ENCODE data around the gene RNF103. TPM values are rescaled to one million over a fixed set of nuclear protein-coding genes. Genes with fewer than 3 reads are reported as not detected.

Gene RNF103
- polyA plus RNA-seq, 1 of the 3 experiments (the other 2 are of a cell fraction) = 7.0 TPM

DNA sequence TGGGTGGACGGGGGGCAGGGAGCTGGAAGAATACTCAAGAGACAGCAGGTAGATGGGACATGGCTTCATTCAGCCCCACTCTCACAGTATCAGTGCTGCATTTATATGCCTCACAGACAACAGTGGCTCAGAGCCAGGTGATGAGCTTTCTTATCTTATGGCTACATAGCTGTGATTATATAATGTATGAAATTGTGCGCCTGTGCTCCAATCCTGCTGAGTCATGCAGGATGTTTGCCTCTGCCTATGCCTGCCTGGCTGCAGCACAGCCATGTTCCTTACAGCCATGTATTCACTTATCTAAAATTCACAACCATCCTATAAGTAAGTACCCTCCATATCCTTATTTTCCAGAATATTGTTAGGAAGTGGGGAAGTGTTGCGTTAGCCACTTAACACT lies 37.7 kb upstream of the RNF103 start:
- Histone ChIP-seq H3K9ac (no peak overlapping the region), H3K27ac (ENCODE audit: low read depth in 2 of 2, low read length in 1 of 2) (no peak overlapping the region), H3K4me2 (no peak overlapping the region), H4K20me1 (ENCODE audit: insufficient read depth) (no peaks in the 10 kb centered on the region), H3K9me3 (no peaks in the 10 kb centered on the region), H3K27me3 (ENCODE audit: insufficient read depth) (no peaks in the 10 kb centered on the region), H3K79me2 (ENCODE audit: insufficient read depth) (no peaks in the 10 kb centered on the region), H3K36me3 (replicated peaks in 1 of 2; ENCODE audit: control insufficient read depth in 1 of 2, insufficient read depth in 2 of 2, low read length in 1 of 2) (no peaks in the 10 kb centered on the region), H3F3A (replicated peaks; ENCODE audit: insufficient read depth) (no peaks in the 10 kb centered on the region), H3K4me1 (ENCODE audit: control insufficient read depth in 1 of 2, insufficient read depth in 2 of 2, low read depth in 1 of 2, low read length in 1 of 2) (no peaks in the 10 kb centered on the region), H3K9me2 (no peaks in the 10 kb centered on the region), H3K4me3 (ENCODE audit: low read depth in 2 of 2, low read length in 1 of 2) (no peak overlapping the region), H2AFZ (ENCODE audit: low read depth) (no peak overlapping the region)
- ChIA-PET CTCF (no interaction called here), POLR2A (no interaction called here)
- TF ChIP-seq RXRA (IDR thresholded peaks at IDR 0.05; ENCODE audit: borderline replicate concordance, low read depth) (no peak), CTCF (IDR thresholded peaks at IDR 0.05) (no peak), USF1 (IDR thresholded peaks at IDR 0.05; ENCODE audit: borderline replicate concordance, low read depth) (no peak), TAF1 (IDR thresholded peaks at IDR 0.05; ENCODE audit: borderline replicate concordance, low read depth, low read length) (no peak), MXI1 (IDR thresholded peaks at IDR 0.05; ENCODE audit: low read depth, low read length) (no peak), GABPA (IDR thresholded peaks at IDR 0.05; ENCODE audit: low read depth) (no peak), EZH2phosphoT487 (IDR thresholded peaks at IDR 0.05; ENCODE audit: borderline replicate concordance, low read depth) (no peak)
- no peak for DNase-seq
- 61% methylated on average over 3 of the region's 3 CpGs for WGBS (ENCODE audit: low lambda C conversion rate)

DNA sequence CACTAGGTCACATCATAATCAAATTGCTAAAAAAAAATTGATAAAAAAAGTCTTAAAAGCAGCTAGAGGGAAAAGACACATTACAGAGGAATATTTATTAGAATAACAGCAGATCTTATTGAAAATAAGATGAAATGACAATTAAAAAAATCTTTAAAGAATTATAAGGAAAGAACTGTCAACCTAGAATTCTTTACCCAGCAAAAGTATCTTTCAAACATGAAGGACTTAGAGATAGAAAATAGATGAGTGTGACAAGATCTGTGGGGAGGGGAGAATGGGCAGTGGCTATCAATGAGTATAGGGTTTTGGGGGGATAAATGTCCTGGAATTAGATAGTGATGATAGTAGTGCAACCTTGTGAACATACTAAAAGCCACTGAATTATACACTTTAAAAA lies 26.5 kb upstream of the RNF103 start:
- Histone ChIP-seq H3K9me3 (no peaks in the 10 kb centered on the region), H3K9ac (no peak overlapping the region), H3K4me2 (no peak overlapping the region), H3K27me3 (ENCODE audit: insufficient read depth) (no peaks in the 10 kb centered on the region), H3K4me1 (ENCODE audit: control insufficient read depth in 1 of 2, insufficient read depth in 2 of 2, low read depth in 1 of 2, low read length in 1 of 2) (no peaks in the 10 kb centered on the region), H3K4me3 (ENCODE audit: low read depth in 2 of 2, low read length in 1 of 2) (no peak overlapping the region), H3K9me2 (no peaks in the 10 kb centered on the region), H3F3A (replicated peaks; ENCODE audit: insufficient read depth) (no peaks in the 10 kb centered on the region), H4K20me1 (ENCODE audit: insufficient read depth) (no peaks in the 10 kb centered on the region), H3K79me2 (ENCODE audit: insufficient read depth) (no peaks in the 10 kb centered on the region), H3K27ac (ENCODE audit: low read depth in 2 of 2, low read length in 1 of 2) (no peak overlapping the region), H3K36me3 (replicated peaks in 1 of 2; ENCODE audit: control insufficient read depth in 1 of 2, insufficient read depth in 2 of 2, low read length in 1 of 2) (no peaks in the 10 kb centered on the region), H2AFZ (ENCODE audit: low read depth) (no peak overlapping the region)
- ChIA-PET POLR2A (no interaction called here), CTCF (interaction anchor here (1.4 kb wide), 1 partner anchor 23 kb away, joined by 3 read pairs; no protein-coding TSS in a partner anchor)
- DNase-seq = no peak
- TF ChIP-seq EP300 (IDR thresholded peaks at IDR 0.05; ENCODE audit: borderline replicate concordance in 1 of 2, low read depth in 1 of 2, low read length in 1 of 2) (no peak), SIN3A (IDR thresholded peaks at IDR 0.05; ENCODE audit: borderline replicate concordance, low read depth, low read length) (no peak), GATA2 (CRISPR knock-in tag; IDR thresholded peaks at IDR 0.05) (no peak), TAF1 (IDR thresholded peaks at IDR 0.05; ENCODE audit: borderline replicate concordance, low read depth, low read length) (no peak), FOXJ3 (CRISPR knock-in tag; IDR thresholded peaks at IDR 0.05) (no peak), RFX5 (IDR thresholded peaks at IDR 0.05; ENCODE audit: low read length) (no peak), POLR2AphosphoS5 (IDR thresholded peaks at IDR 0.05; ENCODE audit: low read depth, low read length) (no peak), TCF12 (IDR thresholded peaks at IDR 0.05) (no peak), YY1 (IDR thresholded peaks at IDR 0.05; ENCODE audit: low read depth) (no peak), CTCF (IDR thresholded peaks at IDR 0.05) (no peak), NFIC (IDR thresholded peaks at IDR 0.05; ENCODE audit: borderline replicate concordance) (no peak), MXI1 (IDR thresholded peaks at IDR 0.05; ENCODE audit: low read depth, low read length) (no peak)
- TF ChIP-seq, protein P1, sequence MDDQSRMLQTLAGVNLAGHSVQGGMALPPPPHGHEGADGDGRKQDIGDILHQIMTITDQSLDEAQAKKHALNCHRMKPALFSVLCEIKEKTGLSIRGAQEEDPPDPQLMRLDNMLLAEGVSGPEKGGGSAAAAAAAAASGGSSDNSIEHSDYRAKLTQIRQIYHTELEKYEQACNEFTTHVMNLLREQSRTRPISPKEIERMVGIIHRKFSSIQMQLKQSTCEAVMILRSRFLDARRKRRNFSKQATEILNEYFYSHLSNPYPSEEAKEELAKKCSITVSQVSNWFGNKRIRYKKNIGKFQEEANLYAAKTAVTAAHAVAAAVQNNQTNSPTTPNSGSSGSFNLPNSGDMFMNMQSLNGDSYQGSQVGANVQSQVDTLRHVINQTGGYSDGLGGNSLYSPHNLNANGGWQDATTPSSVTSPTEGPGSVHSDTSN (IDR thresholded peaks at IDR 0.05) = no peak
- TF ChIP-seq, protein P2, sequence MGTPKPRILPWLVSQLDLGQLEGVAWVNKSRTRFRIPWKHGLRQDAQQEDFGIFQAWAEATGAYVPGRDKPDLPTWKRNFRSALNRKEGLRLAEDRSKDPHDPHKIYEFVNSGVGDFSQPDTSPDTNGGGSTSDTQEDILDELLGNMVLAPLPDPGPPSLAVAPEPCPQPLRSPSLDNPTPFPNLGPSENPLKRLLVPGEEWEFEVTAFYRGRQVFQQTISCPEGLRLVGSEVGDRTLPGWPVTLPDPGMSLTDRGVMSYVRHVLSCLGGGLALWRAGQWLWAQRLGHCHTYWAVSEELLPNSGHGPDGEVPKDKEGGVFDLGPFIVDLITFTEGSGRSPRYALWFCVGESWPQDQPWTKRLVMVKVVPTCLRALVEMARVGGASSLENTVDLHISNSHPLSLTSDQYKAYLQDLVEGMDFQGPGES (IDR thresholded peaks at IDR 0.05; ENCODE audit: low read depth, low read length) = no peak
- TF ChIP-seq, protein P3, sequence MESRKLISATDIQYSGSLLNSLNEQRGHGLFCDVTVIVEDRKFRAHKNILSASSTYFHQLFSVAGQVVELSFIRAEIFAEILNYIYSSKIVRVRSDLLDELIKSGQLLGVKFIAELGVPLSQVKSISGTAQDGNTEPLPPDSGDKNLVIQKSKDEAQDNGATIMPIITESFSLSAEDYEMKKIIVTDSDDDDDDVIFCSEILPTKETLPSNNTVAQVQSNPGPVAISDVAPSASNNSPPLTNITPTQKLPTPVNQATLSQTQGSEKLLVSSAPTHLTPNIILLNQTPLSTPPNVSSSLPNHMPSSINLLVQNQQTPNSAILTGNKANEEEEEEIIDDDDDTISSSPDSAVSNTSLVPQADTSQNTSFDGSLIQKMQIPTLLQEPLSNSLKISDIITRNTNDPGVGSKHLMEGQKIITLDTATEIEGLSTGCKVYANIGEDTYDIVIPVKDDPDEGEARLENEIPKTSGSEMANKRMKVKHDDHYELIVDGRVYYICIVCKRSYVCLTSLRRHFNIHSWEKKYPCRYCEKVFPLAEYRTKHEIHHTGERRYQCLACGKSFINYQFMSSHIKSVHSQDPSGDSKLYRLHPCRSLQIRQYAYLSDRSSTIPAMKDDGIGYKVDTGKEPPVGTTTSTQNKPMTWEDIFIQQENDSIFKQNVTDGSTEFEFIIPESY (IDR thresholded peaks at IDR 0.05; ENCODE audit: borderline replicate concordance, low read depth) = no peak

Data from SK-N-SH (cell line).